Activated CD4-positive, alpha-beta T cell treated with anti-CD3 and anti-CD28 coated beads, Interleukin-2, amount 10 ng/mL, durations not matched to agents 24 days and 14 days (primary cell): Measurements from ENCODE around the gene USP6NL. TPM values are rescaled to one million over a fixed set of nuclear protein-coding genes. Genes with fewer than 3 reads are reported as not detected.
A peak's percentile ranks its signal among the peaks of the same experiment; 100 is the strongest.
"Not testable (repeated sequence)": the region's sequence is repeated elsewhere in the genome, so short reads cannot be mapped to it uniquely, and the experiment has no call there.

Source experiments
- DNase-seq: peaks from one replicate; pipeline ENCODE4 v3.0.0; 2022
- H3K27ac Mint-ChIP-seq: one replicate; pipeline ENCODE4 v1.8.0; 2022; ENCODE audit warnings: mild to moderate bottlenecking, mixed read lengths
- H3K27me3 Mint-ChIP-seq: one replicate; pipeline ENCODE4 v1.8.0; 2022; ENCODE audit warnings: mixed read lengths
- H3K36me3 Mint-ChIP-seq: one replicate; pipeline ENCODE4 v1.8.0; 2022; ENCODE audit warnings: low read depth, mild to moderate bottlenecking, mixed read lengths
- H3K4me1 Mint-ChIP-seq: one replicate; pipeline ENCODE4 v1.8.0; 2021; ENCODE audit warnings: mixed read lengths
- H3K4me3 Mint-ChIP-seq: one replicate; pipeline ENCODE4 v1.8.0; 2022; ENCODE audit warnings: mild to moderate bottlenecking, moderate library complexity, mixed read lengths
- H3K9me3 Mint-ChIP-seq: one replicate; pipeline ENCODE4 v1.8.0; 2021; ENCODE audit warnings: mixed read lengths
- intact Hi-C: fragments of 100-400 bp; cut with micrococcal nuclease; formaldehyde crosslinking; loops from one replicate; pipeline ENCODE4 v1.15.1; 2023
- total RNA-seq: library from RNA; stranded (reverse); gene quantifications from 2 replicates; pipeline ENCODE4 v1.2.3, GENCODE V29; 2022

USP6NL gene
- total RNA-seq, 1 donor from 2014 or later = 0.84 TPM

DNA sequence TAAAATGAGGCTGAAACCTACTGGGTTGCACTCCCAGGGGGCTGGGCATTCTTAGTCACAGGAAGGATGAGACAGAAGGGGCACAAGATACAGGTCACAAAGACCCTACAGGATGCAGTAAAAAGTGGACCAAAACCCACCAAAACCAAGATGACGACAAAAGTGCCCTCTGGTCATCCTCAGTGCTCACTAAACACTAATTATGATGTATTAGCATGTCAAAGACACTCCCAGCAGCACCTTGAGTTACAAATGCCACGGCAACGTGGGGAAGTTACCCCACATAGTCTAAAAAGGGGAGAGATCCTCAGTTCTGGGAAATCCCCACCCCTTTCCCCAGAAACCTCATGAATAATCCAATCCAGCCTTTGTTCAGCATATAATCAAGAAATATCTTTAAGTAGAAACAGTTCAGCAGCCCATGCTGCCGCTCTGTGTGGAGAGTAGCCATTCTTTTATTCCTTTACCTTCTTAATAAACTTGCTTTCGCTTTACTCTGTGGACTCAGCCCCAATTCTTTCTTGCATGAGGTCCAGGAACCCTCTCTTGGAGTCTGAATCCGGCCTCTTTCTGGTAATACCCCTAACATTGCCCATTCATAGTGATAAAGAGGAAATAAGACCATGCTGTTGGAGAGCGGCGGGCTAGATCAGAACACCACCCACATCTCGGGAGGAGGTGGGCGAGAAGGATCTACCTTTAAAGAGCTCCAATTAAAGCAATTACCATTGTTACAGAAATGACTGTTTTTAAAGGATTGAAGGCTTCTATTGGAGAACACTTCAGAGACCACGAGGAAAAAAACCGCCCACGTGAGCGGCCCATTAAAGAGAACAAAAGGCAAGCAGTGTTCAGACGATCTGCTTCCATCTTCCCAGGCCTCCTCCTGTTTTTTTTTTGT lies 170.9 kb downstream of the USP6NL start:
- Mint-ChIP-seq H3K9me3 (no peaks in the 10 kb centered on the region), H3K27me3 (no peaks in the 10 kb centered on the region), H3K36me3 (no peaks in the 10 kb centered on the region), H3K4me3 (peak overlapping the region; percentile 25), H3K4me1 (peaks cover 10% of the 10 kb centered on the region), H3K27ac (peak overlapping the region; percentile 54)
- DNase-seq = no peak
- intact Hi-C loops = no loop called here

GRCh38 chr10:11439523-11440053 lies 171.9 kb downstream of the USP6NL start:
- no peaks in the 10 kb centered on the region for H3K9me3 Mint-ChIP-seq
- H3K27me3 Mint-ChIP-seq = peaks cover 2% of the 10 kb centered on the region
- H3K4me3 Mint-ChIP-seq = no peak overlapping the region
- intact Hi-C loops = no loop called here
- no peaks in the 10 kb centered on the region for H3K36me3 Mint-ChIP-seq
- no peak for DNase-seq
- peaks cover 10% of the 10 kb centered on the region for H3K4me1 Mint-ChIP-seq
- H3K27ac Mint-ChIP-seq = no peak overlapping the region

DNA sequence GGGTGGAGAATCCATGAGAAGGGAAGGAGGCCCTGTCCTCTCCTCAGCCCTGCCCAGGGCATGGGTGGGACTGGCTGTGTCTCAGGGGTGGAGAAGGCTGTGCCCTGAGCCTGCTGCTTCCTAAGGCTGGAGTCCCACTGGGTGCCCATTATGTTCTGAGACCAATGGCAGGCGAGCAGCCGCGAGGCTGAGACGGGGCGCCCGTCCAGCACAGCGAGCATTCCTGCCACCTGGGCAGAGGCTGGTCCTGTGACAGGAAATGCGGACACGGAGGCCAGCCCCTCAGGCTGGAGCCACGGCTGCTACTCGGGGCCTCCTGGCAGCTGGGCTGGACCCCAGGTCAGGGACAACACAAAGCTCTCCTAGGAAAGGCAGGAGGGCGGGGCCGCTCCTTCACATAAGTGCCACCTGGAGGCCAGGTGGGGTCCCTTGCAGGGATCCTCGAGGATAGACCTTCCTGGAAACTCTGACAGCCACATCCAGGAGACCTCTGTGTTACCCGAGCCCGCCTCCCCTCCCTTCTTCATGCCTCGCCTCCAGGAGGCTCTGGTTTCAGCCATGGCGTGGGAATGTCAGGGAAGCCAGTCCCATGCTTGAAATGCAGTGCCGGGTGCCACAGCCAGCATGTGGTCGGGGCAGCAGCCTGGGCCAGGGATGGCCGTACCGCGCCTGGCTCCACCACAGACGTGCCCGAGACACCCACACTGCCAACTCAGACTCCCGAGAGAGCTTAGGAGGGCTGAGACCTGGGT lies 173.9 kb downstream of the USP6NL start:
- no peak for DNase-seq
- Mint-ChIP-seq H3K27me3 (peaks cover 2% of the 10 kb centered on the region), H3K36me3 (no peaks in the 10 kb centered on the region), H3K4me3 (no peak overlapping the region), H3K27ac (no peak overlapping the region), H3K4me1 (peaks cover 10% of the 10 kb centered on the region), H3K9me3 (no peaks in the 10 kb centered on the region)
- intact Hi-C loops = no loop called here

GRCh38 chr10:11436445-11436844 lies 175.0 kb downstream of the USP6NL start:
- H3K9me3 Mint-ChIP-seq, H3K27me3 Mint-ChIP-seq, DNase-seq, H3K4me3 Mint-ChIP-seq, H3K36me3 Mint-ChIP-seq, H3K27ac Mint-ChIP-seq, intact Hi-C loops: not testable (repeated sequence)
- H3K4me1 Mint-ChIP-seq = peaks cover 10% of the 10 kb centered on the region

DNA sequence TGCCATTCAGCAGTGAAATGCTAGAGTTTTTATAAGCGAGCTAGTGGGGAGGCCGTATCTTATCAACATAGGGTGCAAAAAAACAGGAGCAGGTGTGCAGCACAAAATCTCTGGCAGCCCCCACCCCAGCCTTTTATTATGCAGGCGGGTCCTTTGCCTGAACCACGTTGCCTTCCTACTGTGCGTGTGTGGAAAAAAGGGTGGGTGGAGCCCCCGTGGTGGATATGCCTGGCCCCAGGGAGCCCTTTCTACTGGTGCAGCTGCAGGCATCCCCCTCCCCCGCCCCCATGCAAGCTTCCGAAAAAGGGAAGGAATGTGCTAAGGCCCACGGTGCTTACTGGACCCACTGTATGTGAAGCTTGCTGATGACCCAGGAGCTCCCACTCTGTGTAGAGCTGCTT lies 175.9 kb downstream of the USP6NL start:
- DNase-seq = no peak
- peaks cover 8% of the 10 kb centered on the region for H3K4me1 Mint-ChIP-seq
- H3K4me3 Mint-ChIP-seq = no peak overlapping the region
- H3K9me3 Mint-ChIP-seq = peaks cover 3% of the 10 kb centered on the region
- no peaks in the 10 kb centered on the region for H3K36me3 Mint-ChIP-seq
- H3K27me3 Mint-ChIP-seq = peaks cover 2% of the 10 kb centered on the region
- no peak overlapping the region for H3K27ac Mint-ChIP-seq
- intact Hi-C loops = no loop called here

DNA sequence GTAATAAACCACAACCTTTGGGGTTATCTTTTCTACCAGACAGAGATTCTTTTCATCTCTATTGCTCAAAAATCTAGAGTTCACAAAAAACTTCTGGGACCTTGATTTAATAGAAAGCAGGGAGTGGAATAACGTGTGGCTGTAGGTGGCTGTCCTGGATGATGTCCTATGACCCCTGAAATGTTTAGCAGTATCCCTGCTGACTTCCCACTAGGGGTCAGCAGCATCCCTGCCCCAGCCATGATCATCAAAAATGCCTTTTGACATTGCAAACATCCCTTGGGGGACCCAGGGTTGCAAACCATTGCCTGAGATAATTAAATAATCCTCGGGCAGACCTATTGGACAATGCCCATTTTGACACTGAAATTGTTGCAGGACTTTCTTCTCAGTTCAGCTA lies 177.1 kb downstream of the USP6NL start:
- peaks cover 3% of the 10 kb centered on the region for H3K9me3 Mint-ChIP-seq
- H3K27ac Mint-ChIP-seq = no peak overlapping the region
- H3K4me1 Mint-ChIP-seq = no peaks in the 10 kb centered on the region
- DNase-seq = no peak
- intact Hi-C loops = no loop called here
- no peaks in the 10 kb centered on the region for H3K36me3 Mint-ChIP-seq
- no peak overlapping the region for H3K4me3 Mint-ChIP-seq
- peaks cover 2% of the 10 kb centered on the region for H3K27me3 Mint-ChIP-seq

DNA sequence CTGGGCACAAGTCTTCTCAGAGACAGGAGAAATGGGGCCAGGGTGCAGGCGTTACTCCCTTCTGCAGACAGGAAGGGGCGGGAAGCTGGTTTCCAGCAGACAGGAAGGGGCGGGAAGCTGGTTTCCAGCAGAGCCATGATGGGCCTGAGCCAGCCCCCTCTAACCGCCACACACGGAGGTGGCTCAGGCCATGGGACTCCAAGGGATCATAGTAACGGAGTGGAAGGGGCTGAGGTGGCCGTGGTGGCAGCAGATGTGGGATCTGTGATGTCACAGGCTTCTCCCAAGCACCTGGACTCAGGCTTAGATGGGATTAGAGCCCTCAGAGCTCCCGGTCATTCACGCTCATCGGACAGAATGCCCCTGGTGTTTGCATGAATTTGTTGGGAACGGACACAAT lies 177.8 kb downstream of the USP6NL start:
- intact Hi-C loops = no loop called here

DNA sequence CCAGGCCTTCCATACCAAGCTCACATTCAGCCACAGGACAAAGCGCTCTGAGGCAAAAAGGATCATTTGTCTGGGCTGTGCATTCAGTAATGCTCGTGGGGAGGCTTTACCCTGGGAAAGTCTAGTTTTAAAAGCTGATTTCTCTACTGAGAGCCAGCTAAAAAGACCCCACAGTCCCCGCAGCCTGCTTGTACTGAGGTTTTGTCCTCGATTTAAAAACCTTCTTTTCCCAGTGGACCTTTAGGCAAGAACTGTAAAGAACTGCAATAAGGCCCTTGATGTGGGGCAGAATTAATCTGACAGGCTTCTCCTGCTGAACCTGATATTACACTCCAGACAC lies 180.3 kb downstream of the USP6NL start:
- H3K4me1 Mint-ChIP-seq = no peaks in the 10 kb centered on the region
- no peak overlapping the region for H3K4me3 Mint-ChIP-seq
- H3K27me3 Mint-ChIP-seq = peaks cover 2% of the 10 kb centered on the region
- no peak for DNase-seq
- H3K27ac Mint-ChIP-seq = peak overlapping the region; percentile 17
- no peaks in the 10 kb centered on the region for H3K36me3 Mint-ChIP-seq
- peaks cover 3% of the 10 kb centered on the region for H3K9me3 Mint-ChIP-seq
- intact Hi-C loops = no loop called here

More for the DNA sequence above, 177.8 kb downstream of the USP6NL start:
- Mint-ChIP-seq H3K27ac (no peak overlapping the region), H3K9me3 (peaks cover 3% of the 10 kb centered on the region), H3K4me3 (no peak overlapping the region), H3K4me1 (no peaks in the 10 kb centered on the region), H3K36me3 (no peaks in the 10 kb centered on the region), H3K27me3 (peaks cover 2% of the 10 kb centered on the region)
- DNase-seq = no peak

DNA sequence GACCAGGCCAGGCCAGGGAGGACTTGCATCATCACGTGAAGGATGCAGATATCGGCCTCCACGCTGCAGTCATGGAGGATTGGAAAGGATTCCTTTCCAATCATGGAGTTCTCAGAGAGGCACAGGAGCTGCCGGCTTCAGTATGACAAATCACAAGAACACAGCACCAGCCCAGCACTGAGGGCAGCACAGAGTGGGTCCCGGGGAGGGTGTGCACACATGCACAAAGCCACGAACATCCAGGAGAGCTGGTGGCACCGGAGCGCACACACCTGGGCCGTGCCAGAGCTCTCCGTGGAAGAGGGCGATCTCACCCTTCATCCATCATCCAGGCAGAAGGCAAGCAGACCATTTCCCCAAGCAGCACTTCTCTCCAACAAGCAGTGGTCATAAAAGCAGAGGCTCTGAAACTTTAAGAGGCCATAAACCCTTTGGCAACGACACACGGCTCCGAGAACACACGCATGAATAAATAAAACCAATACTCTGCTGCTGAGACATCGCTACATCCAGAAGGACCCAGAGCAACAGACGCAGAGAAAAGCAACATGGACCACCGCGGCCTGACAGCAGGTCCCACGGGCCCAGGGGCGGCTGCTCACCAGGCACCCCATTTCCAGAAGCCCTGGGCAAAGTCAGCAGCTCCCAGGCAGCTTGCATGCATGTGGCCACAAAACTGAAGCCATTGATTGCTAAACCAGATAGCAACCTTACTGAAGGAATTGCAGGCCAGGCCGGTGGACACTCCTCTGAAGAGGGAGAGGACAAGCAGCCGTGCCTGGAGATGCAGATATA lies 180.8 kb downstream of the USP6NL start:
- H3K9me3 Mint-ChIP-seq = peaks cover 3% of the 10 kb centered on the region
- H3K27me3 Mint-ChIP-seq = peaks cover 2% of the 10 kb centered on the region
- H3K4me1 Mint-ChIP-seq = peaks cover 3% of the 10 kb centered on the region
- no peak overlapping the region for H3K4me3 Mint-ChIP-seq
- DNase-seq = no peak
- intact Hi-C loops = no loop called here
- peaks cover 3% of the 10 kb centered on the region for H3K36me3 Mint-ChIP-seq
- H3K27ac Mint-ChIP-seq = no peak overlapping the region

DNA sequence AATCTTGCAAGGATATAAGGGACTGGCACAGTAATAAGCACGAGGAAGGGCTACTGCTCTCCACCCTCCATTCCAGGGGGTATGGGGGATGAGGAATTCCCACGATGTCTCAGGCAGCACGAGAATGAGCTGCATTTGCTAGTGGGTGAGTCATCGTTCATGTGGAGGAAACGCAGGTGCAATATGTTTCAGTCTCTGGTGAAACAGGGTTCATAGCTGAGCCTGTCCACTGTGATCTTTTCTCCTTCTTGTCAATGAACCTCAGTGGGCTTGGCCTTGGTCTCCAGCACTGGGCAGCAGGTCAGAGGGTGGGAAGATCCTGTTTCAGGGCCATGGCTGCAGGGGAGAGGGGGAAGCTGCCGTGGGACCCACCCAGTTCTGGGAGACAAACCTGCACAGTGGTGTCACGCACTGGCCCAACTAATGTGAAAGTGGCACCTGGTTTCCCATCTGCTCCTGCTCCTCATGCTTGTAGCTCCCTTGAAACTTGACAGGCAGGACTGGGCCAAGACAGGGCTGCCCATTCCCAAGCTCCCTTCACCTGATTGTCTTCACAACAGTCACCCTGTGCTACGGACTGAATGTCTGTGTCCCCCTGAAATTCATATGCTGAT lies 181.9 kb downstream of the USP6NL start:
- Mint-ChIP-seq H3K27ac (no peak overlapping the region), H3K9me3 (peaks cover 3% of the 10 kb centered on the region), H3K4me3 (no peak overlapping the region), H3K4me1 (peaks cover 3% of the 10 kb centered on the region), H3K36me3 (peaks cover 3% of the 10 kb centered on the region), H3K27me3 (no peaks in the 10 kb centered on the region)
- DNase-seq = no peak
- intact Hi-C loops = no loop called here

DNA sequence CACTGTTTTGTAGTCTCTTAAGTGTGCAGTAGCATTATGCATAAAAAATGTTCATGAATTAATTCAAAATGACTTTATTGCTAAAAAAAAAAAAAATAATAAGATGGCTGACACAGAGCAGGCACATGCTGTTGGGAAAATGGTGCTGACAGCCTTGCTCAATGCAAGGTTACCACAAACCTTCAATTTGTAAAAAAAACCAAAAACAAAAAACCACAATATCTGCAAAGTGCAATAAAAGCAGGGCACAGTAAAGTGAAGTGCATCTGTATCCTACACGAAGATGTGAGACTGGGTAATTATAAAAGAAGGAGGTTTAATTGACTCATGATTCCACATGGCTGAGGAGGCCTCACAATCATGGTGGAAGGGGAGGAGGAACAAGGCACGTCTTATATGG lies 185.8 kb downstream of the USP6NL start:
- peaks cover 3% of the 10 kb centered on the region for H3K4me1 Mint-ChIP-seq
- H3K27ac Mint-ChIP-seq = no peak overlapping the region
- no peaks in the 10 kb centered on the region for H3K27me3 Mint-ChIP-seq
- H3K36me3 Mint-ChIP-seq = peaks cover 3% of the 10 kb centered on the region
- H3K9me3 Mint-ChIP-seq = peaks cover 6% of the 10 kb centered on the region
- intact Hi-C loops = no loop called here
- no peak for DNase-seq
- no peak overlapping the region for H3K4me3 Mint-ChIP-seq

DNA sequence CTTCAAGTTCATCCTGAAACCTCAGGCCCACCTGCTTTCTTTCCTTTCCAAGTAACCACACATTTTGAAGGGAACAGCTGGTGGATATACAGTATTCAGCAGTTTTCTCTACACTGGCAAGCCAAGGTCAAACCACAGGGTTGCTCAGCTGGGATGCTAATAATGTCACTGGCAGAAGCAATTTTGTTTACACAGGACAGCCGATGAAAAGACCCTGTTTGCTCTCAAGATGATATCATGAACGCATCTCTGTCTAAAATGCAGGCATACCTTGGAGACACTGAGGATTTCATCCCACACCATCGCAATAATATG lies 186.2 kb downstream of the USP6NL start:
- peaks cover 3% of the 10 kb centered on the region for H3K36me3 Mint-ChIP-seq
- no peak overlapping the region for H3K4me3 Mint-ChIP-seq
- intact Hi-C loops = no loop called here
- H3K27ac Mint-ChIP-seq = no peak overlapping the region
- H3K9me3 Mint-ChIP-seq = peaks cover 6% of the 10 kb centered on the region
- no peak for DNase-seq
- H3K4me1 Mint-ChIP-seq = peaks cover 3% of the 10 kb centered on the region
- H3K27me3 Mint-ChIP-seq = peaks cover under 1% of the 10 kb centered on the region

GRCh38 chr10:11424456-11425295 lies 186.8 kb downstream of the USP6NL start:
- DNase-seq = no peak
- intact Hi-C loops = no loop called here
- peaks cover 12% of the 10 kb centered on the region for H3K9me3 Mint-ChIP-seq
- H3K27me3 Mint-ChIP-seq = peaks cover 3% of the 10 kb centered on the region
- H3K4me1 Mint-ChIP-seq = peaks cover 3% of the 10 kb centered on the region
- H3K4me3 Mint-ChIP-seq = no peak overlapping the region
- peaks cover 3% of the 10 kb centered on the region for H3K36me3 Mint-ChIP-seq
- no peak overlapping the region for H3K27ac Mint-ChIP-seq
